HepG2 (cell line): Measurements from ENCODE around the gene AFAP1. TPM values are rescaled to one million over a fixed set of nuclear protein-coding genes. Genes with fewer than 3 reads are reported as not detected.

Experiments used
- ATAC-seq: fragments of 200-7000 bp; cut with Tn5 transposase; 3 replicates; pipeline ENCODE4 v1.9.1; 2020; ENCODE audit warnings: mild to moderate bottlenecking, moderate library complexity
- BruUV-seq: library from RNA; stranded (reverse); fragments of 400-500 nt; replicated peaks from 2 replicates; lab custom pipeline; 2021; lab: Mats Ljungman, UMichigan
- CTCF ChIA-PET: fragments of 300-600 bp; formaldehyde crosslinking; extraction: SDS; loops from one replicate; lab custom pipeline; 2021; ENCODE audit warnings: low total read pairs, inconsistent platforms, low intra/inter-chr PET ratio; lab: Yijun Ruan, JAX
- POLR2A ChIA-PET: fragments of 350-600 bp; sonication (Branson Sonifier 250); formaldehyde crosslinking; loops from one replicate; lab custom pipeline; 2020; ENCODE audit warnings: antibody characterized with exemption, inconsistent platforms; lab: Yijun Ruan, JAX
- DNase-seq: peaks from one replicate; pipeline ENCODE4 v3.0.0-alpha.2; 2015; ENCODE audit warnings: low spot score
- FAIRE-seq: peaks from 3 replicates; lab custom pipeline; 2011; peaks lifted over from hg19 to GRCh38; lab: Jason Lieb, UNC
- H2AFZ ChIP-seq: one replicate; pipeline ENCODE4 v1.6.1; 2011; ENCODE audit warnings: low read length, inconsistent platforms
- H3K27ac ChIP-seq: fragments of 300-600 bp; 3 replicates; pipeline ENCODE4 v1.8.0; 2011; ENCODE audit warnings: mixed run types, mild to moderate bottlenecking, mixed read lengths, low read length, inconsistent platforms; ENCODE audit not compliant: insufficient read depth; ENCODE audit errors: extremely low read length
- H3K27me3 ChIP-seq, 2 experiments: fragments of 200-600 bp in 1 of 2; 2 replicates in 1 of 2; 3 replicates in 1 of 2; pipeline versions ENCODE4 v1.6.0 to v1.8.0; 2011; ENCODE audit warnings: low read length in 2 of 2, mild to moderate bottlenecking in 2 of 2, moderate library complexity in 2 of 2, inconsistent platforms in 1 of 2; ENCODE audit not compliant: insufficient read depth in 2 of 2, control insufficient read depth in 1 of 2
- H3K36me3 ChIP-seq, 2 experiments: fragments of 200-600 bp in 1 of 2; replicated peaks in 1 of 2; 2 replicates in 1 of 2; 3 replicates in 1 of 2; pipeline versions ENCODE4 v1.5.1 to v1.8.0; 2011; ENCODE audit warnings: low read length in 2 of 2, inconsistent platforms in 1 of 2; ENCODE audit not compliant: insufficient read depth in 2 of 2, control insufficient read depth in 1 of 2
- H3K4me1 ChIP-seq: 2 replicates; pipeline ENCODE4 v1.5.1; 2012; ENCODE audit warnings: low read length, inconsistent platforms; ENCODE audit not compliant: insufficient read depth
- H3K4me2 ChIP-seq: 2 replicates; pipeline ENCODE4 v1.6.0; 2011; ENCODE audit warnings: low read depth, low read length, inconsistent platforms
- H3K4me3 ChIP-seq, 3 experiments: fragments of 200-600 bp in 1 of 3; sonication (generic), shearing (Covaris generic) in 1 of 3; replicated peaks in 1 of 3; 2 replicates each; pipeline ENCODE4 v1.5.1; 2011 to 2016; ENCODE audit warnings: low read length in 3 of 3, inconsistent platforms in 2 of 3, low read depth in 2 of 3, mild to moderate bottlenecking in 2 of 3, control low read depth in 1 of 3, mixed read lengths in 1 of 3; ENCODE audit not compliant: insufficient read depth in 1 of 3
- H3K79me2 ChIP-seq: one replicate; pipeline ENCODE4 v1.6.1; 2011; ENCODE audit warnings: low read length, inconsistent platforms; ENCODE audit not compliant: insufficient read depth
- H3K9ac ChIP-seq: 2 replicates; pipeline ENCODE4 v1.6.0; 2011; ENCODE audit warnings: mild to moderate bottlenecking, low read depth, low read length, inconsistent platforms; ENCODE audit not compliant: insufficient read depth
- H3K9me3 ChIP-seq: 2 replicates; pipeline ENCODE4 v1.5.1; 2012; ENCODE audit warnings: mild to moderate bottlenecking, low read length
- H4K20me1 ChIP-seq: 2 replicates; pipeline ENCODE4 v1.6.0; 2011; ENCODE audit warnings: inconsistent platforms, mild to moderate bottlenecking, low read length, moderate library complexity; ENCODE audit not compliant: insufficient read depth
- HNRNPL ChIP-seq: fragments of 200-400 bp; formaldehyde crosslinking; IDR thresholded peaks from 2 replicates; pipeline ENCODE4 v1.6.1; 2017; ENCODE audit warnings: mild to moderate bottlenecking, low read depth, low read length
- RXRA ChIP-seq: sonication (generic); formaldehyde crosslinking; IDR thresholded peaks from 2 replicates; pipeline ENCODE4 v1.5.1; 2020; ENCODE audit warnings: missing genetic modification reagents
- WGBS: methylation state at CpG from one replicate; pipeline ENCODE4 v1.1.6; 2017; ENCODE audit warnings: low lambda C conversion rate; 5-methylcytosine and 5-hydroxymethylcytosine counted together
- in situ Hi-C: cut with HindIII; loops from 2 replicates; pipeline ENCODE4 v1.10.0; 2017; ENCODE audit warnings: low pct_unique_long_range_greater_than_20kb; ENCODE audit not compliant: extremely low pct_ligation_motif_present
- intact Hi-C: fragments of 100-400 bp; cut with micrococcal nuclease; formaldehyde crosslinking; loops from one replicate; pipeline ENCODE4 v1.10.0; 2022; ENCODE audit not compliant: unreplicated experiment
- polyA plus RNA-seq, 8 experiments: library from polyadenylated mRNA; depleted of rRNA in 3 of 8; stranded (reverse) in 7 of 8; unstranded in 1 of 8; fragments of >200 nt; fragmentation: Illumina TruSeq in 4 of 8; extraction: Trizol in 4 of 8; gene quantifications; 2 replicates each; pipeline versions ENCODE4 v1.2.1 to v1.2.3, GENCODE V29; 2011 to 2016; ENCODE audit warnings: low read depth in 4 of 8, missing spikeins in 1 of 8, mixed read lengths in 1 of 8; ENCODE audit not compliant: insufficient read depth in 1 of 8
- total RNA-seq, 5 experiments: library from RNA; depleted of rRNA; stranded (reverse); fragments of >200 nt; fragmentation: Illumina TruSeq; extraction: Trizol; gene quantifications; 2 replicates each; pipeline ENCODE4 v1.2.3, GENCODE V29; 2016; ENCODE audit warnings: low read depth in 1 of 5
- TF ChIP-seq, protein P1 (sequence below): sonication (generic); formaldehyde crosslinking; IDR thresholded peaks from 2 replicates; pipeline ENCODE4 v1.4.0; 2020; ENCODE audit warnings: missing genetic modification reagents, mild to moderate bottlenecking, borderline replicate concordance
- TF ChIP-seq, protein P2 (sequence below): sonication (generic); formaldehyde crosslinking; IDR thresholded peaks from 2 replicates; pipeline ENCODE4 v1.4.0; 2020; ENCODE audit warnings: mild to moderate bottlenecking, missing genetic modification reagents
- TF ChIP-seq, protein P3 (sequence below): fragments of 450-650 bp; IDR thresholded peaks from 2 replicates; pipeline ENCODE4 v1.6.1; 2017; ENCODE audit warnings: mild to moderate bottlenecking
- TF ChIP-seq, protein P4 (sequence below): sonication (generic); formaldehyde crosslinking; IDR thresholded peaks from 2 replicates; pipeline ENCODE4 v1.8.1; 2023; ENCODE audit warnings: mild to moderate bottlenecking, inconsistent platforms, moderate library complexity, missing genetic modification reagents, borderline replicate concordance
- TF ChIP-seq, protein P5 (sequence below): sonication (generic); formaldehyde crosslinking; IDR thresholded peaks from 2 replicates; pipeline ENCODE4 v1.8.0; 2022; ENCODE audit warnings: missing genetic modification reagents, mild to moderate bottlenecking, inconsistent platforms, borderline replicate concordance

AFAP1 gene
- total and polyA plus RNA-seq, 2 of the 13 experiments (the other 11 are each of a cell fraction or from before 2014, with no cell fraction given) = 2.5 TPM

DNA sequence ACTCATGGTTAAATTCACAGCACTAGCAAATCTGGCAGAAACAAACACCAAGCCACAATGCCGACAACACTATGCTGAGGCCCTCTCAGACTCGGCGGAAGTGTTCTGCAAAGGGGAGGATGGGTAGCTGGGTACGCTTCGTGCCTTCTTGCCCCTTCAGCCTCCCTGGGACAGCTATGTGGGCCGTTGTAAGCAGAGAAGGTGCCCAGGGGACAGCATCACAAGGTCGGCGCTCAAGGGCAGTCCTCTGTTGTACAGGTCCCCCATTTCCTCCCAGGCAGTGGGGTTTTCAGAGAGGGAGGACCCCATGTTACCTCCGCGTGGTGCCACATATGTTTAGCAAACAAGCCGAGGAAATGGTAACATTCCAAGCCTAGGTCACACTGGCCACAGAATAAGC is 173.6 kb downstream of the AFAP1 start:
- no peak for ATAC-seq
- H3K27me3 ChIP-seq = no peaks in the 10 kb centered on the region
- no peak for DNase-seq
- peaks cover 3 to 8% of the 10 kb centered on the region in 2 experiments; a peak in 2 of 5 replicates for H3K36me3 ChIP-seq
- no peak overlapping the region; the same call in 1 of the 2 replicates for H3K9ac ChIP-seq
- H4K20me1 ChIP-seq = no peaks in the 10 kb centered on the region
- 87% methylated on average over 6 of the region's 11 CpGs for WGBS
- H3K4me2 ChIP-seq = peak overlapping the region; percentile 21; the same call in 1 of the 2 replicates
- H3K9me3 ChIP-seq = no peaks in the 10 kb centered on the region
- ChIA-PET POLR2A (no interaction called here), CTCF (no interaction called here)
- in situ Hi-C loops = loop anchor here (5.0 kb wide), 1 partner anchor 36 kb away; no protein-coding TSS in a partner anchor
- H3K4me1 ChIP-seq = peaks cover 75% of the 10 kb centered on the region
- TF ChIP-seq, protein P1, sequence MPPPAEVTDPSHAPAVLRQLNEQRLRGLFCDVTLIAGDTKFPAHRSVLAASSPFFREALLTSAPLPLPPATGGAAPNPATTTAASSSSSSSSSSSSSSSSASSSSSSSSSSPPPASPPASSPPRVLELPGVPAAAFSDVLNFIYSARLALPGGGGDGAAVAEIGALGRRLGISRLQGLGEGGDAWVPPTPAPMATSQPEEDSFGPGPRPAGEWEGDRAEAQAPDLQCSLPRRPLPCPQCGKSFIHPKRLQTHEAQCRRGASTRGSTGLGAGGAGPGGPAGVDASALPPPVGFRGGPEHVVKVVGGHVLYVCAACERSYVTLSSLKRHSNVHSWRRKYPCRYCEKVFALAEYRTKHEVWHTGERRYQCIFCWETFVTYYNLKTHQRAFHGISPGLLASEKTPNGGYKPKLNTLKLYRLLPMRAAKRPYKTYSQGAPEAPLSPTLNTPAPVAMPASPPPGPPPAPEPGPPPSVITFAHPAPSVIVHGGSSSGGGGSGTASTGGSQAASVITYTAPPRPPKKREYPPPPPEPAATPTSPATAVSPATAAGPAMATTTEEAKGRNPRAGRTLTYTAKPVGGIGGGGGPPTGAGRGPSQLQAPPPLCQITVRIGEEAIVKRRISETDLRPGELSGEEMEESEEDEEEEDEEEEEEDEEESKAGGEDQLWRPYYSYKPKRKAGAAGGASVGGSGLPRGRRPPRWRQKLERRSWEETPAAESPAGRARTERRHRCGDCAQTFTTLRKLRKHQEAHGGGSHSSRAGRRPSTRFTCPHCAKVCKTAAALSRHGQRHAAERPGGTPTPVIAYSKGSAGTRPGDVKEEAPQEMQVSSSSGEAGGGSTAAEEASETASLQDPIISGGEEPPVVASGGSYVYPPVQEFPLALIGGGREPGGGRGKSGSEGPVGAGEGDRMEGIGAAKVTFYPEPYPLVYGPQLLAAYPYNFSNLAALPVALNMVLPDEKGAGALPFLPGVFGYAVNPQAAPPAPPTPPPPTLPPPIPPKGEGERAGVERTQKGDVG (CRISPR knock-in tag) = no peak
- TF ChIP-seq, protein P2, sequence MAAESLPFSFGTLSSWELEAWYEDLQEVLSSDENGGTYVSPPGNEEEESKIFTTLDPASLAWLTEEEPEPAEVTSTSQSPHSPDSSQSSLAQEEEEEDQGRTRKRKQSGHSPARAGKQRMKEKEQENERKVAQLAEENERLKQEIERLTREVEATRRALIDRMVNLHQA (CRISPR knock-in tag) = no peak
- TF ChIP-seq, protein P3, sequence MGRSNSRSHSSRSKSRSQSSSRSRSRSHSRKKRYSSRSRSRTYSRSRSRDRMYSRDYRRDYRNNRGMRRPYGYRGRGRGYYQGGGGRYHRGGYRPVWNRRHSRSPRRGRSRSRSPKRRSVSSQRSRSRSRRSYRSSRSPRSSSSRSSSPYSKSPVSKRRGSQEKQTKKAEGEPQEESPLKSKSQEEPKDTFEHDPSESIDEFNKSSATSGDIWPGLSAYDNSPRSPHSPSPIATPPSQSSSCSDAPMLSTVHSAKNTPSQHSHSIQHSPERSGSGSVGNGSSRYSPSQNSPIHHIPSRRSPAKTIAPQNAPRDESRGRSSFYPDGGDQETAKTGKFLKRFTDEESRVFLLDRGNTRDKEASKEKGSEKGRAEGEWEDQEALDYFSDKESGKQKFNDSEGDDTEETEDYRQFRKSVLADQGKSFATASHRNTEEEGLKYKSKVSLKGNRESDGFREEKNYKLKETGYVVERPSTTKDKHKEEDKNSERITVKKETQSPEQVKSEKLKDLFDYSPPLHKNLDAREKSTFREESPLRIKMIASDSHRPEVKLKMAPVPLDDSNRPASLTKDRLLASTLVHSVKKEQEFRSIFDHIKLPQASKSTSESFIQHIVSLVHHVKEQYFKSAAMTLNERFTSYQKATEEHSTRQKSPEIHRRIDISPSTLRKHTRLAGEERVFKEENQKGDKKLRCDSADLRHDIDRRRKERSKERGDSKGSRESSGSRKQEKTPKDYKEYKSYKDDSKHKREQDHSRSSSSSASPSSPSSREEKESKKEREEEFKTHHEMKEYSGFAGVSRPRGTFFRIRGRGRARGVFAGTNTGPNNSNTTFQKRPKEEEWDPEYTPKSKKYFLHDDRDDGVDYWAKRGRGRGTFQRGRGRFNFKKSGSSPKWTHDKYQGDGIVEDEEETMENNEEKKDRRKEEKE = no peak
- TF ChIP-seq, protein P4, sequence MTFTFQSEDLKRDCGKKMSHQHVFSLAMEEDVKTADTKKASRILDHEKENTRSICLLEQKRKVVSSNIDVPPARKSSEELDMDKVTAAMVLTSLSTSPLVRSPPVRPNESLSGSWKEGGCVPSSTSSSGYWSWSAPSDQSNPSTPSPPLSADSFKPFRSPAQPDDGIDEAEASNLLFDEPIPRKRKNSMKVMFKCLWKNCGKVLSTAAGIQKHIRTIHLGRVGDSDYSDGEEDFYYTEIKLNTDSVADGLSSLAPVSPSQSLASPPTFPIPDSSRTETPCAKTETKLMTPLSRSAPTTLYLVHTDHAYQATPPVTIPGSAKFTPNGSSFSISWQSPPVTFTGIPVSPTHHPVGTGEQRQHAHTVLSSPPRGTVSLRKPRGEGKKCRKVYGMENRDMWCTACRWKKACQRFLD = no peak
- no peak for TF ChIP-seq HNRNPL
- TF ChIP-seq, protein P5, sequence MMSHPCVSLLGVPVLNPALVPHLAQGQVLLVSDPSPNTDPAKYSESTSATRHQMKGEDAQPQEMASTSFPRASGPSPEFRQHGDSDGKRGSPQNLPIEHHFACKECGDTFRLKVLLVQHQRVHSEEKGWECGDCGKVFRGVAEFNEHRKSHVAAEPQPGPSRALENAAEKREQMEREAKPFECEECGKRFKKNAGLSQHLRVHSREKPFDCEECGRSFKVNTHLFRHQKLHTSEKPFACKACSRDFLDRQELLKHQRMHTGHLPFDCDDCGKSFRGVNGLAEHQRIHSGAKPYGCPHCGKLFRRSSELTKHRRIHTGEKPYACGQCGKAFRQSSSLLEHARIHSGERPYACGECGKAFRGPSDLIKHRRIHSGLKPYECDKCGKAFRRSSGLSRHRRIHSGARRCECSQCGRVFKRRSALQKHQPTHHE (CRISPR knock-in tag) = no peak
- TF ChIP-seq RXRA (CRISPR knock-in tag) = no peak
- H3K4me3 ChIP-seq = no peak overlapping the region
- no peaks in the 10 kb centered on the region for H3K79me2 ChIP-seq
- BruUV-seq = no TSS peak
- intact Hi-C loops = no loop called here
- peak; percentile 8 for FAIRE-seq
- H3K27ac ChIP-seq = peak overlapping the region; percentile 60
- no peak overlapping the region for H2AFZ ChIP-seq
